D341Med (cell line): ENCODE measurements around the gene HDAC3.

Source experiments
- DNase-seq: peaks from one replicate; pipeline ENCODE4 v3.0.0; 2012; ENCODE audit warnings: low spot score

HDAC3 gene

GRCh38 chr5:141636413-141637122, at the start of gene HDAC3, which contains the start of gene RELL2:
Gene HDAC3, minus strand, starts transcription at chr5:141636849. Its CDS starts 59 bp downstream, at chr5:141636790.
Gene RELL2, plus strand, starts transcription at chr5:141636997. Its CDS starts 1,229 bp downstream, at chr5:141638226.
- DNase-seq, result peak; percentile 98

- DNase-seq, result no peak
These were observed 48.9 kb upstream of the HDAC3 start for GRCh38 chr5:141685591-141685990.

GRCh38 chr5:141683596-141684141, 47.0 kb upstream of the HDAC3 start:
- no peak for DNase-seq

GRCh38 chr5:141681695-141682641, 45.3 kb upstream of the HDAC3 start, which contains the start of gene ARAP3:
Gene ARAP3, minus strand, starts transcription at chr5:141682230. Its CDS starts 1,744 bp downstream, at chr5:141680486.
- no peak for DNase-seq

- no peak for DNase-seq
These were observed 44.6 kb upstream of the HDAC3 start for GRCh38 chr5:141681295-141681694.

GRCh38 chr5:141680751-141681201, 44.1 kb upstream of the HDAC3 start:
- no peak for DNase-seq

- no peak for DNase-seq
These were observed 43.5 kb upstream of the HDAC3 start for GRCh38 chr5:141680178-141680577.

GRCh38 chr5:141677415-141677814, 40.8 kb upstream of the HDAC3 start:
- DNase-seq, result no peak

- DNase-seq, result no peak
These were observed 39.0 kb upstream of the HDAC3 start for GRCh38 chr5:141675672-141676071.

GRCh38 chr5:141674747-141675146, 38.1 kb upstream of the HDAC3 start:
- no peak for DNase-seq

GRCh38 chr5:141672841-141673813, 36.5 kb upstream of the HDAC3 start:
- DNase-seq, result no peak

- no peak for DNase-seq
These were observed 35.6 kb upstream of the HDAC3 start for GRCh38 chr5:141672071-141672840.

- no peak for DNase-seq
These were observed 32.9 kb upstream of the HDAC3 start for GRCh38 chr5:141669520-141669919.

- no peak for DNase-seq
These were observed 32.1 kb upstream of the HDAC3 start for GRCh38 chr5:141668601-141669265.

- DNase-seq, result no peak
These were observed 29.6 kb upstream of the HDAC3 start for GRCh38 chr5:141665995-141666940.

- DNase-seq, result peak; percentile 83
These were observed 28.2 kb upstream of the HDAC3 start for GRCh38 chr5:141664733-141665461.

GRCh38 chr5:141663506-141663905, 26.9 kb upstream of the HDAC3 start:
- DNase-seq, result no peak

GRCh38 chr5:141662028-141662427, 25.4 kb upstream of the HDAC3 start:
- peak; percentile 63 for DNase-seq
